H1 (cell line): ENCODE results near the gene OSCP1. TPM values are rescaled to one million over a fixed set of nuclear protein-coding genes. Genes with fewer than 3 reads are reported as not detected.

Experiments used
- CTCF ChIA-PET: fragments of 300-600 bp; sonication (Branson Sonifier 250); formaldehyde crosslinking; loops from one replicate; lab custom pipeline; 2021; ENCODE audit not compliant: partially characterized antibody; lab: Charles Lee
- POLR2A ChIA-PET: fragments of 300-600 bp; sonication (Branson Sonifier 250); formaldehyde crosslinking; loops from one replicate; lab custom pipeline; 2021; ENCODE audit warnings: inconsistent platforms; ENCODE audit not compliant: partially characterized antibody; lab: Charles Lee
- DNase-seq, 2 experiments: peaks; one replicate each; pipeline versions ENCODE4 v3.0.0 to v3.0.0-alpha.2; 2010 to 2022; ENCODE audit warnings: low spot score in 2 of 2, low read depth in 1 of 2, mixed read lengths in 1 of 2
- FAIRE-seq: peaks from 2 replicates; lab custom pipeline; 2011; peaks lifted over from hg19 to GRCh38; lab: Jason Lieb, UNC
- H2AFZ ChIP-seq: 2 replicates; pipeline ENCODE4 v1.8.1; 2012; ENCODE audit warnings: low read length, inconsistent platforms
- H2AK5ac ChIP-seq: 2 replicates; pipeline ENCODE4 v1.6.1; 2013; ENCODE audit warnings: low read depth, low read length
- H2BK120ac ChIP-seq: replicated peaks from 2 replicates; pipeline ENCODE3; 2013; ENCODE audit warnings: low read depth, low read length, inconsistent platforms
- H2BK12ac ChIP-seq: 2 replicates; pipeline ENCODE4 v1.6.1; 2013; ENCODE audit warnings: low read depth, low read length
- H2BK15ac ChIP-seq: 2 replicates; pipeline ENCODE4 v1.6.1; 2013; ENCODE audit warnings: low read length
- H2BK20ac ChIP-seq: 2 replicates; pipeline ENCODE4 v1.6.1; 2013; ENCODE audit warnings: low read length
- H2BK5ac ChIP-seq: 2 replicates; pipeline ENCODE4 v1.6.1; 2013; ENCODE audit warnings: low read depth, low read length
- H3K14ac ChIP-seq: 2 replicates; pipeline ENCODE4 v1.6.1; 2013; ENCODE audit warnings: inconsistent platforms; ENCODE audit not compliant: insufficient read length
- H3K18ac ChIP-seq: 2 replicates; pipeline ENCODE4 v1.6.1; 2013; ENCODE audit warnings: low read length; ENCODE audit errors: extremely low read depth
- H3K23ac ChIP-seq: 2 replicates; pipeline ENCODE4 v1.6.1; 2013; ENCODE audit warnings: inconsistent platforms; ENCODE audit not compliant: insufficient read length
- H3K23me2 ChIP-seq: 2 replicates; pipeline ENCODE4 v1.6.1; 2013; ENCODE audit warnings: low read depth, low read length
- H3K27ac ChIP-seq: 2 replicates; pipeline ENCODE4 v1.6.1; 2011; ENCODE audit warnings: low read depth, low read length, inconsistent platforms
- H3K27me3 ChIP-seq, 4 experiments: replicated peaks in 1 of 4; 1 replicate in 1 of 4; 2 replicates in 3 of 4; pipeline versions ENCODE4 v1.6.1 to v1.8.1; 2011 to 2013; ENCODE audit warnings: low read length in 3 of 4, mild to moderate bottlenecking in 3 of 4, inconsistent platforms in 2 of 4, mixed read lengths in 2 of 4, moderate library complexity in 1 of 4; ENCODE audit not compliant: control insufficient read depth in 3 of 4, insufficient read depth in 3 of 4; ENCODE audit errors: extremely low read depth in 1 of 4
- H3K36me3 ChIP-seq, 4 experiments: 2 replicates each; pipeline versions ENCODE4 v1.6.1 to v1.8.1; 2011 to 2013; ENCODE audit warnings: mild to moderate bottlenecking in 4 of 4, low read length in 3 of 4, moderate library complexity in 2 of 4, control low read depth in 1 of 4, inconsistent platforms in 1 of 4; ENCODE audit not compliant: insufficient read depth in 4 of 4, control insufficient read depth in 2 of 4
- H3K4ac ChIP-seq: replicated peaks from 2 replicates; pipeline ENCODE3; 2013; ENCODE audit warnings: low read length, low read depth, mixed read lengths, inconsistent platforms; ENCODE audit not compliant: insufficient read length
- H3K4me1 ChIP-seq, 4 experiments: replicated peaks in 1 of 4; 1 replicate in 1 of 4; 2 replicates in 3 of 4; pipeline versions ENCODE4 v1.6.1 to v1.8.1; 2011 to 2013; ENCODE audit warnings: low read length in 3 of 4, inconsistent platforms in 2 of 4, mixed read lengths in 1 of 4; ENCODE audit not compliant: insufficient read depth in 4 of 4, control insufficient read depth in 3 of 4
- H3K4me2 ChIP-seq, 2 experiments: 2 replicates each; pipeline versions ENCODE4 v1.6.1 to v1.8.1; 2011 to 2013; ENCODE audit warnings: low read depth in 2 of 2, low read length in 2 of 2, control low read depth in 1 of 2, inconsistent platforms in 1 of 2, mild to moderate bottlenecking in 1 of 2; ENCODE audit not compliant: insufficient read depth in 1 of 2
- H3K4me3 ChIP-seq, 4 experiments: fragments of 200-600, 300-600 bp in 1 of 4; sonication (generic), shearing (Covaris generic), sonication (Bioruptor Twin) in 1 of 4; 2 replicates each; pipeline versions ENCODE4 v1.5.1 to v1.8.1; 2011 to 2016; ENCODE audit warnings: low read length in 4 of 4, low read depth in 3 of 4, control low read depth in 2 of 4, inconsistent platforms in 2 of 4, mild to moderate bottlenecking in 2 of 4, mixed read lengths in 1 of 4, moderate library complexity in 1 of 4; ENCODE audit not compliant: insufficient read depth in 2 of 4; ENCODE audit errors: extremely low read depth in 1 of 4
- H3K56ac ChIP-seq: replicated peaks from 2 replicates; pipeline ENCODE3; 2013; ENCODE audit warnings: low read depth, mild to moderate bottlenecking, mixed read lengths, low read length, inconsistent platforms; ENCODE audit not compliant: insufficient read length
- H3K79me1 ChIP-seq: 2 replicates; pipeline ENCODE4 v1.6.1; 2013; ENCODE audit warnings: low read depth, low read length, control low read depth
- H3K79me2 ChIP-seq, 2 experiments: 2 replicates each; pipeline versions ENCODE4 v1.6.1 to v1.8.1; 2012 to 2013; ENCODE audit warnings: low read length in 2 of 2, mild to moderate bottlenecking in 2 of 2, inconsistent platforms in 1 of 2; ENCODE audit not compliant: insufficient read depth in 2 of 2, control insufficient read depth in 1 of 2
- H3K9ac ChIP-seq, 4 experiments: replicated peaks in 1 of 4; 1 replicate in 1 of 4; 2 replicates in 3 of 4; pipeline versions ENCODE4 v1.6.1 to v1.8.1; 2011 to 2013; ENCODE audit warnings: low read depth in 3 of 4, low read length in 3 of 4, control low read depth in 2 of 4, mild to moderate bottlenecking in 2 of 4, moderate library complexity in 2 of 4, inconsistent platforms in 1 of 4; ENCODE audit errors: extremely low read depth in 1 of 4
- H3K9me3 ChIP-seq, 2 experiments: 2 replicates each; pipeline versions ENCODE4 v1.6.1 to v1.8.1; 2012 to 2013; ENCODE audit warnings: mild to moderate bottlenecking in 2 of 2, moderate library complexity in 2 of 2, control low read depth in 1 of 2, inconsistent platforms in 1 of 2, low read depth in 1 of 2, low read length in 1 of 2, mixed read lengths in 1 of 2; ENCODE audit not compliant: insufficient read depth in 2 of 2
- H4K20me1 ChIP-seq, 2 experiments: replicated peaks in 1 of 2; 2 replicates each; pipeline versions ENCODE3 to v1.8.1; 2011 to 2013; ENCODE audit warnings: inconsistent platforms in 2 of 2, low read length in 2 of 2, mild to moderate bottlenecking in 1 of 2; ENCODE audit not compliant: insufficient read depth in 2 of 2, control insufficient read depth in 1 of 2
- H4K5ac ChIP-seq: 2 replicates; pipeline ENCODE4 v1.6.1; 2013; ENCODE audit warnings: low read length, low read depth, mixed read lengths, inconsistent platforms; ENCODE audit not compliant: insufficient read length
- H4K8ac ChIP-seq: 2 replicates; pipeline ENCODE4 v1.8.0; 2013; ENCODE audit warnings: mild to moderate bottlenecking, moderate library complexity, low read length, inconsistent platforms; ENCODE audit not compliant: insufficient read depth; ENCODE audit errors: extremely low read depth
- H4K91ac ChIP-seq: replicated peaks from 2 replicates; pipeline ENCODE3; 2013; ENCODE audit warnings: low read length, mixed read lengths, inconsistent platforms; ENCODE audit not compliant: insufficient read length
- ASH2L ChIP-seq: fragments of 200-600, 300-600 bp; sonication (generic); IDR thresholded peaks from one replicate; pipeline ENCODE4 v1.7.1; 2017; ENCODE audit warnings: low read length
- BRCA1 ChIP-seq: IDR thresholded peaks from 2 replicates; pipeline ENCODE4 v1.6.1; 2012; ENCODE audit warnings: low read depth, low read length, improper control_type of control experiment
- CHD2 ChIP-seq: IDR thresholded peaks from 2 replicates; pipeline ENCODE4 v1.6.1; 2012; ENCODE audit warnings: low read length, improper control_type of control experiment
- EZH2 ChIP-seq: fragments of 200-600 bp; sonication (generic); IDR thresholded peaks from 2 replicates; pipeline ENCODE4 v1.7.1; 2012; ENCODE audit warnings: low read depth, mild to moderate bottlenecking, moderate library complexity, low read length, inconsistent platforms; ENCODE audit not compliant: severe bottlenecking
- HDAC2 ChIP-seq, 2 experiments: fragments of 300-600 bp in 1 of 2; sonication (generic) in 1 of 2; IDR thresholded peaks; 2 replicates each; pipeline ENCODE4 v1.6.1; 2011 to 2012; ENCODE audit warnings: low read depth in 2 of 2, low read length in 2 of 2, mild to moderate bottlenecking in 2 of 2, moderate library complexity in 2 of 2, borderline replicate concordance in 1 of 2, inconsistent platforms in 1 of 2
- JUND ChIP-seq: IDR thresholded peaks from 2 replicates; pipeline ENCODE4 v1.6.1; 2011; ENCODE audit warnings: mild to moderate bottlenecking, improper control_type of control experiment, low read length
- NRF1 ChIP-seq: IDR thresholded peaks from 2 replicates; pipeline ENCODE4 v1.6.1; 2011; ENCODE audit warnings: mild to moderate bottlenecking, low read depth, low read length, improper control_type of control experiment
- POU5F1 ChIP-seq: IDR thresholded peaks from 2 replicates; pipeline ENCODE4 v1.6.1; 2011; ENCODE audit warnings: low read depth, mild to moderate bottlenecking, low read length, moderate library complexity
- SAP30 ChIP-seq: fragments of 300-600 bp; sonication (generic); IDR thresholded peaks from 2 replicates; pipeline ENCODE4 v1.7.1; 2012; ENCODE audit warnings: low read length, moderate library complexity, mild to moderate bottlenecking, inconsistent platforms; ENCODE audit not compliant: insufficient read depth, insufficient replicate concordance
- SP4 ChIP-seq: IDR thresholded peaks from 2 replicates; pipeline ENCODE4 v1.6.1; 2012; ENCODE audit warnings: low read length, inconsistent platforms
- TAF7 ChIP-seq: optimal IDR thresholded peaks from 2 replicates; pipeline ENCODE3; 2011; ENCODE audit warnings: low read depth, mild to moderate bottlenecking, inconsistent platforms, low read length, moderate library complexity, borderline replicate concordance
- WGBS, 2 experiments: shearing (Covaris generic) in 1 of 2; methylation state at CpG; one replicate each; pipeline versions ENCODE4 v1.1.6 to v1.1.7; 2013 to 2015; ENCODE audit warnings: low lambda C conversion rate in 2 of 2, mixed read lengths in 2 of 2, inconsistent platforms in 1 of 2, low coverage in 1 of 2, missing lambda C conversion rate in 1 of 2; ENCODE audit not compliant: insufficient replicate concordance in 2 of 2, insufficient coverage in 1 of 2, insufficient read length in 1 of 2; ENCODE audit errors: extremely low coverage in 1 of 2, missing lambda C conversion rate in 1 of 2; 5-methylcytosine and 5-hydroxymethylcytosine counted together
- polyA plus RNA-seq, 7 experiments: library from polyadenylated mRNA; depleted of rRNA in 3 of 7; stranded (reverse) in 5 of 7; unstranded in 2 of 7; fragments of >200 nt in 5 of 7; fragments of 200-250 nt in 2 of 7; gene quantifications; 1 replicate in 5 of 7; 2 replicates in 1 of 7; 4 replicates in 1 of 7; pipeline versions ENCODE4 v1.2.1 to v1.2.3, GENCODE V29; 2011 to 2013; ENCODE audit warnings: missing spikeins in 2 of 7, mixed read lengths in 2 of 7
- total RNA-seq: library from RNA; stranded (reverse); fragmentation: NEBNext Ultra II Directional; extraction: Animal tissue kit (Norgen Biotek cat#: 25700); gene quantifications from 2 replicates; pipeline ENCODE4 v1.2.1, GENCODE V29; 2021

OSCP1 gene
- total and polyA plus RNA-seq, 2 of the 8 experiments (the other 6 are each of a cell fraction or from before 2014, with no cell fraction given): 1.8 to 3.3 TPM

DNA sequence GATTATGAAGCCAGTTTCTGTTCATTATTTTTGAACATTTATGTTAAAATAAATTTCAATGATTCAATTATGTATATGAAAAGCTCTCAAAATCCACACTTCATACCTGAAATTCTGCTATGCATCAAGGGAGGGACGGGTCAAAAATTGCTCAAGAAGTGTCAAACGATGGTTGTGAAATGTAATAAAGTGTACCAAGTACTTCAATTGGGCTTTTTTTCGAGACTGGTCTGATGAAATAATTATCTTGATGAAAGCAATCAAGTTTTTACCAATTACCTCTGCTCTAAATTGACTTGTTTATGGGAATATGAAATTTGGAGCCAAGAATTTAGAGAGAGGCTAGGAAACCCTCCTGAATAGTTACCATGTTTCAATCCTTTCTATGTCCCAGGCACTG is 7.9 kb downstream of the OSCP1 start:
- Histone ChIP-seq H2BK120ac (no peak overlapping the region), H3K4ac (no peak overlapping the region), H2AFZ (no peak overlapping the region), H3K4me1 (peaks cover 0 to 3% (median 2%) of the 10 kb centered on the region in 4 experiments; a peak in 3 of 7 replicates), H4K91ac (no peak overlapping the region), H3K14ac (no peak overlapping the region), H3K23me2 (no peaks in the 10 kb centered on the region), H2AK5ac (no peak overlapping the region), H3K27ac (no peak overlapping the region), H3K56ac (no peak overlapping the region), H3K4me2 (no peak overlapping the region), H3K23ac (no peak overlapping the region), H3K18ac (no peak overlapping the region), H4K20me1 (no peaks in the 10 kb centered on the region), H3K27me3 (no peaks in the 10 kb centered on the region), H3K79me1 (no peaks in the 10 kb centered on the region), H2BK20ac (no peak overlapping the region), H2BK5ac (no peak overlapping the region), H4K8ac (no peak overlapping the region), H4K5ac (no peak overlapping the region), H3K4me3 (no peak overlapping the region), H3K79me2 (no peaks in the 10 kb centered on the region), H2BK12ac (no peak overlapping the region), H2BK15ac (no peak overlapping the region), H3K9me3 (no peaks in the 10 kb centered on the region), H3K9ac (no peak overlapping the region), H3K36me3 (no peaks in the 10 kb centered on the region)
- WGBS, 2 experiments: 85% methylated on average over 3 of the region's 3 CpGs; no CpG with 5 or more reads in 1 of the 2 experiments
- ChIA-PET CTCF (no interaction called here), POLR2A (interaction anchor here (0.6 to 1.4 kb wide), 2 partner anchors 22 to 144 kb away, joined by 3 to 4 read pairs; partner anchors contain the start of gene MRPS15)
- FAIRE-seq: no peak
- TF ChIP-seq BRCA1 (no peak), CHD2 (no peak), HDAC2 (IDR thresholded peaks at IDR 0.05; ENCODE audit: borderline replicate concordance in 1 of 2, low read depth in 2 of 2, low read length in 2 of 2) (no peak), POU5F1 (no peak), SAP30 (no peak), NRF1 (no peak), ASH2L (no peak), JUND (no peak), SP4 (no peak), TAF7 (no peak), EZH2 (no peak)
- DNase-seq: no peak
